ENCODE results near the gene SH2D1A.

The SH2D1A gene

DNA sequence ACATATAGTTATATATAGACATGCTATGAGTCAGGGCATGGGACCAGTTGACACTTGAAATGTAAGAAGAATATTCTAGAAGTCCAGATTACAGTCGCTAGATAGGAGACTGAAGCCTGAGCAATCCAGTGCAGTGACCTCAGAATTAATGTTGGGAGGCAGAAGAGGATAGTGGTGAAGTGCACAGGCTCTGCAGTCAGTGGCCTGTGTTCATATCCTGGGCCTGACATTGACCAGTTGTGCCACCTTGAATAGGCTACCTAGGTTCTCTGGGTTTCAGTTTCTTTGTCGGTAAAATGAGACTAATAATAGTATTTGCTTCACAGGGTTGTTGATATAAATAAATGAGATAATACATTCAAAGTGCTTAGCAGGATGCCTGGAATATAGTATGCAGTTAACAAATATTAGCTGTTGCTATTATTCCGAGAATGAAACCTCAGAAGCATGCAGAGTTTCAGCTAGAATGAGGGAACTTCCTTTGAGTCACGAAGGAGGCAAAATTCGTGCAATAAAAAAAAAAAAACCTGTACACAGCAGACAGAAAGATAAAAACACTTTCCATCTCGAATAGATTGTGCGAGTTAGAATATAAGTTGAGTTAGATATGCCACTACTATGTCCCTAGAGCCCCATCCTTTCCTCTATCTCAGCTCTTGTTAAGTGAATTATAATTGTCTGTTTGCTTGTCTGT lies 4.0 kb upstream of the SH2D1A start:
- no peak for ATAC-seq (ENCODE audit: low read depth)
- peaks cover 2% of the 10 kb centered on the region for H3K27me3 Mint-ChIP-seq
- no peaks in the 10 kb centered on the region for H3K9me3 Mint-ChIP-seq
- H3K4me1 Mint-ChIP-seq: no peaks in the 10 kb centered on the region
- no peak for DNase-seq (ENCODE audit: low spot score in 2 of 2)
- no peaks in the 10 kb centered on the region for H3K36me3 Mint-ChIP-seq
- no peak overlapping the region for H3K27ac Mint-ChIP-seq
- no peak overlapping the region for H3K4me3 Mint-ChIP-seq

DNA sequence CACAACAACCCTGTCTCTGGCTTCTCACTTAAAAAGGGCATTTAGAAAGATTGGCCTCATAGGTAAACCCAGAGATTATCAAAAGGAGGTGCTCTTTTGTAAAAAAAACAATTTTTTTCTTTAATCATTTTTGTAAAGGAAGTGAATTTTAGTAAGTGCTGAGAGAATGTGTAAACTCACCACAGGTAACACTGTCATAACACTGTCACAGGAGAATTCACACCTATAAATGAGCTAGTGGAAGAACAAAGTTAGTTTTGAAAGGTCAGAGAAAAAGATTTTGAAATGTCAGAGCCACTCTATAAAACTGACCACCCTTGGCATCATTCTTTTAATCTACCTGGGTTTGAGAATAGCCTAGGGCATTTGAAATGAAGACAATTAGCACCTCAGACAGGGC lies 3.3 kb upstream of the SH2D1A start:
- ATAC-seq (ENCODE audit: low read depth) (no peak), DNase-seq (ENCODE audit: low spot score in 2 of 2) (no peak)
- Mint-ChIP-seq H3K27me3 (peaks cover 2% of the 10 kb centered on the region), H3K9me3 (no peaks in the 10 kb centered on the region), H3K4me1 (no peaks in the 10 kb centered on the region), H3K4me3 (no peak overlapping the region), H3K36me3 (no peaks in the 10 kb centered on the region), H3K27ac (no peak overlapping the region)

DNA sequence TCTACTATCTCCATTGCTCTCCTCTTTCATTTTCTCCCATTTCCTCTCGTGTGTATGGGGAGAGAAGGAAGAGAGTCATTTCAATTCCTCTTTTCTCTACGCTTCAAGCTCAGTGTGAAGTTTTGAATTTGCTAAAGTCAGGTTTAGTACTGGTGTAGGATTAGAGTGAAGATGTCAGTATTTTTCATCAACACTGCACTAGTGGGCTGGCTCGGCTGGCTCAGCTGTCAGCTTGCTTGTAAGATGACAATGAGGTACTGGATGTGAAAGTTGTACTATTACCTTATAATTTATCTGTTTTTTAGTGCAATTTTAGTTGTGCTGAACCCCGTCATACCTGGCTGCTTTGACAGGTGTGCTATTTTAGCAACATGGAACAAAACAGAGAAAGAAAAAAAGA lies 2.1 kb upstream of the SH2D1A start:
- no peaks in the 10 kb centered on the region for H3K4me1 Mint-ChIP-seq
- H3K27ac Mint-ChIP-seq: no peak overlapping the region
- no peak overlapping the region for H3K4me3 Mint-ChIP-seq
- ATAC-seq (ENCODE audit: low read depth) (no peak), DNase-seq (ENCODE audit: low spot score in 2 of 2) (no peak)
- no peaks in the 10 kb centered on the region for H3K36me3 Mint-ChIP-seq
- peaks cover 2% of the 10 kb centered on the region for H3K27me3 Mint-ChIP-seq
- H3K9me3 Mint-ChIP-seq: no peaks in the 10 kb centered on the region

DNA sequence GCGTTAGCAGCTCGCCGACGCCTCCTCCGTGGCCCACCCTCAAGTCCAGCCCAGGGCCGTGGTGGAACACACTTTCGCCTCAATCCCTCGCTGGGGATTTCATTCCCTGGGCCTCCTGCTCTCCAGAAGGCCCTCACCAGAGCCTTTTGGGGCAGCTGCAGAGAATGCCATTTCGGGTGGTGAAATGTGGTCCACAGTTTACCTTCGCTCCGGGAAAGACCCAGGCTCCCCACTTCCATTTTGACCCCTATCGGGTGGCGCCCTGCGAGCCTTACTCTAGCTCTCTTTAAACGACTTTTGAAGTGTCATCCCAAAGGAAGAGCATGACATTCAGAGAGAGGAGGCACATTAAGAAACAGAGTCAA lies 496 bp downstream of the SH2D1A start:
- H3K4me3 Mint-ChIP-seq: no peak overlapping the region
- H3K4me1 Mint-ChIP-seq: no peaks in the 10 kb centered on the region
- no peaks in the 10 kb centered on the region for H3K27me3 Mint-ChIP-seq
- no peaks in the 10 kb centered on the region for H3K9me3 Mint-ChIP-seq
- no peak for DNase-seq (ENCODE audit: low spot score in 2 of 2)
- no peaks in the 10 kb centered on the region for H3K36me3 Mint-ChIP-seq
- ATAC-seq (ENCODE audit: low read depth): no peak
- no peak overlapping the region for H3K27ac Mint-ChIP-seq

DNA sequence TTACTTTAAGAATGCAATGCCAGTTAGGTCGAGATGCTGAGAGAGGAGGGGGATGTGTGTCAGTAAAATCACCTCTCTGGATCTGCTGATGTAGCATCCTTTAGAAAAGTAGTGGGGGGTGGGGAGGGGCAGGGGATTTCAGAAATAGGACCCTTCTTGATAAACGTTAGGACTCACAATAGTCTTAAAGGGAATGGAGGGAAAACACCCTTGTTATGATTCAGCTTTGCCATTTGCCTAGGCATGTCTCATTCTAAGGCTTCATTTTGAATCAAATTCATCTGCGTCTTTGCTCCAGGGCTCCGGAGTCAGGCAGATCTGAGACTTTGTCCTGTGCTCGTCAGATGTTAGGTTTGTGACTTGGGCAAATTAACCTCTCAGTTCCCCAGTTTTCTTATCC lies 879 bp downstream of the SH2D1A start:
- no peak for ATAC-seq (ENCODE audit: low read depth)
- Mint-ChIP-seq H3K9me3 (no peaks in the 10 kb centered on the region), H3K27ac (no peak overlapping the region), H3K27me3 (no peaks in the 10 kb centered on the region), H3K36me3 (no peaks in the 10 kb centered on the region), H3K4me1 (no peaks in the 10 kb centered on the region), H3K4me3 (no peak overlapping the region)
- no peak for DNase-seq (ENCODE audit: low spot score in 2 of 2)

DNA sequence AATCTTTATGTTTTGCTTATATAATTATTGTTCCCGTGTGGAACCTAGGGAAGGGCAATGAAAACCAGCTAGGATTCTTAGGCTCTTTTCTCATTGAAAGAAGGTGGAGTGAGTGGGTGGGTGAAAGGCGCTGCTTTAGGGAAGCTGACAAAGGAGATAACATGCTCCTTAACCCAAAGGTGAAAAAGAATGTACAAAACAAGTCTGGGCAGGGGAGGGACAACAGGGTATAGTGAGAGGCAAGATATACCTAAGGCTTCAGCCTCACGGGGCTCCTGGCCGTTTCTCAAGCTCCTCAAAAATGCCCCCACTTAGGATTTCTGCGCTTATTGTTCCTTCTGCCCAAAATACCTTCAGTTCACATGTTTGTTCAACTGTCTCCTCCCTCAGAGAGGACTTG lies 1.8 kb downstream of the SH2D1A start:
- no peak overlapping the region for H3K4me3 Mint-ChIP-seq
- DNase-seq (ENCODE audit: low spot score in 2 of 2) (no peak), ATAC-seq (ENCODE audit: low read depth) (no peak)
- H3K27me3 Mint-ChIP-seq: no peaks in the 10 kb centered on the region
- H3K4me1 Mint-ChIP-seq: no peaks in the 10 kb centered on the region
- H3K27ac Mint-ChIP-seq: no peak overlapping the region
- no peaks in the 10 kb centered on the region for H3K36me3 Mint-ChIP-seq
- no peaks in the 10 kb centered on the region for H3K9me3 Mint-ChIP-seq

DNA sequence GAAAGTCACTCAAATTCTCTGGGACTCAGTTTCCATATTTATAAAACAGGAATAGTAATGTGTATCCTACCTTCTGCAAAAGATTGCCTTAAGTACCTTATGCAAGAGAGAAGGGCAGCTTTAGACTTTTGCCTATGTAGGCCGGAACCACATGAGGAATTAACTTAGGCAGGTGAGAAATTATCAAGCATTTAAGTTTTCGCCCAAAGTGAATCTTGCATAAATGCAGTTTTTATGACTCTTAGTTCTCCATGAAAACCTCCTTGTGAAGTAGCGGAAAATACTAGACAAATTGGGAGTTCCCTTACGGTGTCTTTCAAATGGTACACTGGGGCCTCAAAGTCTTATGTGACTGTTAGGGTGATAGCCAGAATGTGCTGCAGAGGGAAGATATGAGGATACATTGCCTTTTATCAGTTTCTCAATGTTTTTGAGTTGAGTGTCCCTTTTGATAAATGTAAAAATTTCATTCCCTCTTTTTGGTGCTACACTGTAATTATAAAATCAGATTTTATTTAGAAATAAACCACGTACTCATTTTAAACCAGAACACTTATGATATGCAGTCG lies 2.6 kb downstream of the SH2D1A start:
- ATAC-seq (ENCODE audit: low read depth) (no peak), DNase-seq (ENCODE audit: low spot score in 2 of 2) (no peak)
- Mint-ChIP-seq H3K27me3 (no peaks in the 10 kb centered on the region), H3K4me1 (no peaks in the 10 kb centered on the region), H3K9me3 (no peaks in the 10 kb centered on the region), H3K27ac (no peak overlapping the region), H3K4me3 (no peak overlapping the region), H3K36me3 (no peaks in the 10 kb centered on the region)

DNA sequence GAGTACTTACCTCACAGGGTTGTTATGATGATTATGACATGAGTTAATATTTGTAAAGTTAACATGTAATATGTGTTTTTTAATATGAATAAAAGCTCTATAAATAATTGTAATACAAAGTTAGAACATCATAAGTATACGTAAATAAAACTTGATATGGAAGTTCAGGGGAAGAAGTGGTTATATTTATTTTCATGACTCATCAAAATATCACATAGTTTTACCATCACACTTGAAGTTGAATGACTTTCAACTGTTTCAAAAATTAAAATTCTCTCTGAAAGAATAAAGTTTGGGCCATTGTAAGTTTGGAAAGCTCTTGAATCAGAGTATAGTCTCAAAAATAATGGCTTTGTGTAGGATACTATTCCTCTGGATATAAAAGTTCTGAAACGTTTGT lies 8.3 kb downstream of the SH2D1A start:
- ATAC-seq (ENCODE audit: low read depth) (no peak), DNase-seq (ENCODE audit: low spot score in 2 of 2) (no peak)
- no peak overlapping the region for H3K4me3 Mint-ChIP-seq
- no peaks in the 10 kb centered on the region for H3K4me1 Mint-ChIP-seq
- no peaks in the 10 kb centered on the region for H3K27me3 Mint-ChIP-seq
- no peaks in the 10 kb centered on the region for H3K36me3 Mint-ChIP-seq
- H3K27ac Mint-ChIP-seq: no peak overlapping the region
- no peaks in the 10 kb centered on the region for H3K9me3 Mint-ChIP-seq

DNA sequence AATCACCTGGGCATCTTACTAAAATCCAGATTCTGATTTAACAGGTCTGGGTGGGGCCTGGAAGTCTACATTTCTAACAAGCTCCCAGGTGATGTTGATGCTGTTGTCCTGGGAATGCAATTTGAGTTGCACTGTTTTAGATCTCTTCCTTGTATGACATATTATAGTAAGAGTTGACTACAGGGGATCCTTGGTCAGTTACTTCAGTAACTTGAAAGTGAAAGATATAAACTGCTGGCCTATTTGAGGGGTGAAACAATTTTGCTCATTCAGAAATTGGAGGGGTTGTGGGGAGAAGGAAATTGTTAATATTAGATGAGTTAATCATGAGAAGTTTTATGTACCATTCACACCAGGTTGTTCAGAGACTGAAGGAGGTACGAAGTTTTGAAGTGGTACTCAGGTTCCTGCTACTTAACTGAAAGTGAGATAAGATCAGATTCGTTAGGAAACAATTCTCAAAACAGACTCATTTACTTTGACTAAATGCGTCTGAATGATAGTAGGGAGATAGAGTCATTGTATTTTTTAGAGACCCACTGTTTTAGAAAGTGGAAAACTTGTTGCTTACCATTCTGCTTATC lies 12.5 kb downstream of the SH2D1A start:
- DNase-seq (ENCODE audit: low spot score in 2 of 2): no peak
- Mint-ChIP-seq H3K36me3 (no peaks in the 10 kb centered on the region), H3K27me3 (peaks cover 1% of the 10 kb centered on the region), H3K27ac (no peak overlapping the region), H3K4me1 (no peaks in the 10 kb centered on the region), H3K4me3 (no peak overlapping the region), H3K9me3 (no peaks in the 10 kb centered on the region)
- ATAC-seq (ENCODE audit: low read depth): no peak

DNA sequence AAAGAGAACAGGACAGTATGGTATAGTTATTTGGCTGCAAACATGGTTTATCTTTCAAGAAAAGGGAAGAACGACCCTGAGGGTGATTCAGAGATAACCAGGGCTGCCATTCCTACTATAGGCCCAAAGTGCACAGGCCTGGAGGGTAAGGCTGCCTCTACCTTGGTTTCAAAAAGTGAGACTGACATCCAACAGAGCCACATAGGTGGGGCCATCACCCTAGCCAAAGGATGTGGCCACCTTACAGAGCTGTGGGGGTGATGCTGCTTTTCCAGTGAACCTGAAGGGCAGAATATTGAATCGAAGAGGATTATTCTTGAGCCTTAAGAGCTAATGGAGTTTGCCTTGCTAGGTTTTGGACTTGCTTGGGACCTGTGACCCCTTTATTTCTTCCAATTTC lies 15.7 kb downstream of the SH2D1A start:
- H3K9me3 Mint-ChIP-seq: no peaks in the 10 kb centered on the region
- H3K27ac Mint-ChIP-seq: no peak overlapping the region
- H3K4me1 Mint-ChIP-seq: no peaks in the 10 kb centered on the region
- no peak for DNase-seq (ENCODE audit: low spot score in 2 of 2)
- peaks cover 1% of the 10 kb centered on the region for H3K27me3 Mint-ChIP-seq
- H3K4me3 Mint-ChIP-seq: no peak overlapping the region
- no peaks in the 10 kb centered on the region for H3K36me3 Mint-ChIP-seq
- no peak for ATAC-seq (ENCODE audit: low read depth)

DNA sequence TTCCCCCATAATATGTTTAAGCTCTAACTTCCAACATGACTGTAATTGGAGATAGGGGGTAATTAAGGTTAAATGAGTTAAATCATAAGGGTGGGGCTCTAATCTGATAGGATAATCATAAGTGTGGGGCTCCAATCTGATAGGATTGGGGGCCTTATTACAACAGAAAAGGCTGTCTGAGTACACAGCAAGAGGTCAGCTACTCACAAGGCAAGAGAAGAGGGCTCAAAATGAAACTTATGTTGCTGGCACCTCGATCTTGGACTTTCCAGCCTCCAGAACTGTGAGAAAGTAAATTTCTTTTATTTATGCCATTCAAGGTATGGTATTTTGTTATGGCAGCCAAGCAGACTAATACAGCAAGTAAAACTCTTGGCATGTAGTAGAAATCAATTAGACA lies 16.4 kb downstream of the SH2D1A start:
- ATAC-seq (ENCODE audit: low read depth): no peak
- Mint-ChIP-seq H3K36me3 (no peaks in the 10 kb centered on the region), H3K27me3 (peaks cover 1% of the 10 kb centered on the region), H3K9me3 (no peaks in the 10 kb centered on the region), H3K27ac (no peak overlapping the region), H3K4me1 (no peaks in the 10 kb centered on the region), H3K4me3 (no peak overlapping the region)
- DNase-seq (ENCODE audit: low spot score in 2 of 2): no peak

DNA sequence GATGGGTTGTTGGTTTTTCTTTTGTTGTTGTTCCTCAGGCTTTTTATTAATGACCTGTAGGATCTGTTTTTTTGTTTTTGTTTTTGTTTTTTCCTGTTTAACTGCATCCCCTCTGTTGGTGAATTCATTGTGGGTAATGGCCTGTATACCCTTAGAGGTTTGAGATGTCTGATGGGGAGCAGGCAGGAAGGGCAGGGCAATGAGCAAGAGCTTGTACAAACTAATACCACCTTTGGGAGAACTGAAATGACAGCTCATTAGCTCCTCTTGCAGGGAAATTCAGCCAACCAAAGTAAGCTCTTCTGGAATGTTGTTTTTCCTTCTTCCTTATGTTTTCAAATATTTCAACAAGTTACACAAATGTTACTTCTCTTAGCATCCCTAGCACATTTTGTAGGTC lies 23.4 kb downstream of the SH2D1A start:
- Mint-ChIP-seq H3K27me3 (no peaks in the 10 kb centered on the region), H3K27ac (no peak overlapping the region), H3K4me1 (no peaks in the 10 kb centered on the region), H3K4me3 (no peak overlapping the region), H3K9me3 (no peaks in the 10 kb centered on the region), H3K36me3 (no peaks in the 10 kb centered on the region)
- DNase-seq (ENCODE audit: low spot score in 2 of 2) (no peak), ATAC-seq (ENCODE audit: low read depth) (no peak)

DNA sequence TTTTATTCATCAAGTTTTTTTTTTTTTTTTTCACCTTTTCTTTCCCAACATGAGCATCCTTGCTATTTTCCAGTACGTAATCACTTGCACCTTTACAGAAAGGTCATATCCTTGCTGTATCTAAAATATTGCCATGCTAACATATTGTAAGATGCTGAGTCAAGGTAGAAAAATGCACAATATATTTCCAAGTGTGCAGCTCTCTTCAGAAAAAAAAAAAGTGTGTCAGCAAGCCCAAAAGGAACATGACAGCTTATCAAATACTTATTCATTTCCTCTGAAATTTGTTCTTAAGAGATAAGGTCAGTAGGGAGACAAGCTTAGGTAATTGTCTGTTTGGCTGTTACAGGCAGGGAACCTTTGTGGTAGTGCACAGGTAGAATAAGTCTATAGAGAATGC lies 27.0 kb downstream of the SH2D1A start:
- Mint-ChIP-seq H3K4me3 (no peak overlapping the region), H3K36me3 (no peaks in the 10 kb centered on the region), H3K27me3 (no peaks in the 10 kb centered on the region), H3K27ac (no peak overlapping the region), H3K4me1 (no peaks in the 10 kb centered on the region), H3K9me3 (no peaks in the 10 kb centered on the region)
- ATAC-seq (ENCODE audit: low read depth): no peak
- DNase-seq (ENCODE audit: low spot score in 2 of 2): no peak

DNA sequence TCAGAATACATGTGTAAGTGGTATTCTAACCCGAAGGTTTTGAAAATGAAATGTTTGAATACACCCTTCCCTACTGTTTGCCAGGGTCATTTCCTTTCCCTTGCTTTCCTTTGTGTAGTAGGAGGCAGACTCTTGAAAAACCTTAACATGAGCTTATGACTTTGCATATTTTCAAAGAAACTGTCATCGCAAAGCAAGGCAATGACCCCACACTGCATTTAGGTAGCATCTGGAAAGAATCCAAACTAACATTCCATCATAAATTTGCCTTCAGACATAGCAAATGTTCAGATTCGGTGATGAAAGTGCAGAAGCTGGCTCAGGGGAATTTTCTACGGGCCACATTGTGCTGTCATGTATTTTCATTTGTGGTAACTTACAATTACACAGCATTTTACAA lies 32.3 kb downstream of the SH2D1A start:
- DNase-seq (ENCODE audit: low spot score in 2 of 2) (no peak), ATAC-seq (ENCODE audit: low read depth) (no peak)
- no peak overlapping the region for H3K27ac Mint-ChIP-seq
- H3K4me1 Mint-ChIP-seq: no peaks in the 10 kb centered on the region
- H3K36me3 Mint-ChIP-seq: no peaks in the 10 kb centered on the region
- H3K9me3 Mint-ChIP-seq: no peaks in the 10 kb centered on the region
- no peaks in the 10 kb centered on the region for H3K27me3 Mint-ChIP-seq
- H3K4me3 Mint-ChIP-seq: no peak overlapping the region

DNA sequence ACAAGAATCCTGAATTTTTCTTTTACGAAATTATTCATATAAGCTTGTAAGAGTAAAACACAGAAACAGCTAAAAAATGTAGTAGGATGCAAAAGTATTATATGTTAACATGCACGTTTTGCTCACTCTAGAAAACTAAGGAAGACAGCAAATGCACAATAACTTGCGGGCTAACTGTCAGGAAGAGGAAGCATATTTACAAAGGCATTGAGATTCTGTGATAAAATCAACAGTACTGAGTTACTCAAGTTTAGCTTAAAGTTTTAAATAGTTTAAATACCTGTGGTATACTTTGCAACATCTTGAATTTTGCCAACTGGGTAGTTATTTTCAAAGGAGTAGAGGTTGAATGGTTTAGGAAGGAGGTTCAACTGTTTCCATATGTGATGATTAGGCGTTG lies 37.0 kb downstream of the SH2D1A start:
- no peaks in the 10 kb centered on the region for H3K4me1 Mint-ChIP-seq
- peaks cover 3% of the 10 kb centered on the region for H3K27me3 Mint-ChIP-seq

More for the DNA sequence above, 37.0 kb downstream of the SH2D1A start:
- ATAC-seq (ENCODE audit: low read depth): no peak
- Mint-ChIP-seq H3K9me3 (no peaks in the 10 kb centered on the region), H3K36me3 (no peaks in the 10 kb centered on the region), H3K27ac (no peak overlapping the region), H3K4me3 (no peak overlapping the region)
- no peak for DNase-seq (ENCODE audit: low spot score in 2 of 2)
